NB4 (cell line): Measurements from ENCODE around the gene GPATCH4.
"Not testable (repeated sequence)": the region's sequence is repeated elsewhere in the genome, so short reads cannot be mapped to it uniquely, and the experiment has no call there.

Experiments
- DNase-seq: peaks from one replicate; pipeline ENCODE4 v3.0.0; 2010; ENCODE audit warnings: low read depth
- H3K4me3 ChIP-seq: one replicate; pipeline ENCODE4 v1.5.1; 2011; ENCODE audit warnings: mild to moderate bottlenecking, low read depth, low read length, moderate library complexity
- MYC ChIP-seq: IDR thresholded peaks from 2 replicates; pipeline ENCODE4 v1.6.1; 2011; ENCODE audit warnings: low read depth, low read length
- POLR2A ChIP-seq: IDR thresholded peaks from 2 replicates; pipeline ENCODE4 v1.6.1; 2011; ENCODE audit warnings: mild to moderate bottlenecking; ENCODE audit not compliant: insufficient read length; ENCODE audit errors: extremely low read depth
- TF ChIP-seq, protein P1 (sequence below): IDR thresholded peaks from one replicate; pipeline ENCODE4 v1.5.1; 2012; ENCODE audit warnings: low read depth, low read length
- TF ChIP-seq, protein P2 (sequence below): IDR thresholded peaks from 2 replicates; pipeline ENCODE4 v1.6.1; 2011; ENCODE audit warnings: low read depth, low read length

GPATCH4 gene

DNA sequence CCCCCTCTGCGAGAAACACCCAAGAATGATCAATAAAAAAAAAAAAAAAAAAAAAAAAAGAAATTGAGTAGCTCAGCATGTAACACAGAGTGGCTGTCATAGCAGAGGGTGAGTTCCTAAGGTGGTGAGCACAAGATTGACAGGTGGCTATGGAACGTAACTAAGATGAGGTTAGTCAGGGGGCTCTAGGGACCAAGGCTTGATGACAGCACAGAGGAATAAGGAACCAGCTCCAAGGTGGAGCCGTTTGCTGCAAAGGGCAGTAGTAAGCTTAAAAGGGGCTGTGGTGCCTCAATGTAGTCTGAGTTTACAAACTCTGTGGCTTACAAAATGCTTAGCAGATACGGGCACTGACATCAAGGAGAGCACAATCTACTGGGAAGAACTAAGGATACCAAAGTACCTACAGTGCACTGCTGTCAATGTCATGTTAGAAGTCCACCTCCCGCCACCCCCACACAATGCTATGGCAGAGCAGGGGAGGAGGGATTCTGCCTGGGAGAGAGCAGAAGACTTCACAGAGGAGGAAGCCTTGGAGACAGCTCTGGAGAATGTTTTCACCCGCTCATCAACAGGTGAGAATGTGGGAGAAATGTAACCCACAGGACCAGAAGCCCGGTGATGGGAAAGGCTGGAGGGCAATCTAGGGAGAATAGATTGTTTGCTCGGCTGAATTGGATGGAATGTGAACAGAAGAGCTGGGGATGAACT lies 42.0 kb downstream of the GPATCH4 start:
- no peak overlapping the region for H3K4me3 ChIP-seq
- DNase-seq = no peak
- no peak for TF ChIP-seq MYC
- no peak for TF ChIP-seq POLR2A
- TF ChIP-seq, protein P1, sequence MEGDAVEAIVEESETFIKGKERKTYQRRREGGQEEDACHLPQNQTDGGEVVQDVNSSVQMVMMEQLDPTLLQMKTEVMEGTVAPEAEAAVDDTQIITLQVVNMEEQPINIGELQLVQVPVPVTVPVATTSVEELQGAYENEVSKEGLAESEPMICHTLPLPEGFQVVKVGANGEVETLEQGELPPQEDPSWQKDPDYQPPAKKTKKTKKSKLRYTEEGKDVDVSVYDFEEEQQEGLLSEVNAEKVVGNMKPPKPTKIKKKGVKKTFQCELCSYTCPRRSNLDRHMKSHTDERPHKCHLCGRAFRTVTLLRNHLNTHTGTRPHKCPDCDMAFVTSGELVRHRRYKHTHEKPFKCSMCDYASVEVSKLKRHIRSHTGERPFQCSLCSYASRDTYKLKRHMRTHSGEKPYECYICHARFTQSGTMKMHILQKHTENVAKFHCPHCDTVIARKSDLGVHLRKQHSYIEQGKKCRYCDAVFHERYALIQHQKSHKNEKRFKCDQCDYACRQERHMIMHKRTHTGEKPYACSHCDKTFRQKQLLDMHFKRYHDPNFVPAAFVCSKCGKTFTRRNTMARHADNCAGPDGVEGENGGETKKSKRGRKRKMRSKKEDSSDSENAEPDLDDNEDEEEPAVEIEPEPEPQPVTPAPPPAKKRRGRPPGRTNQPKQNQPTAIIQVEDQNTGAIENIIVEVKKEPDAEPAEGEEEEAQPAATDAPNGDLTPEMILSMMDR = no peak
- TF ChIP-seq, protein P2, sequence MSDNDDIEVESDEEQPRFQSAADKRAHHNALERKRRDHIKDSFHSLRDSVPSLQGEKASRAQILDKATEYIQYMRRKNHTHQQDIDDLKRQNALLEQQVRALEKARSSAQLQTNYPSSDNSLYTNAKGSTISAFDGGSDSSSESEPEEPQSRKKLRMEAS = no peak

DNA sequence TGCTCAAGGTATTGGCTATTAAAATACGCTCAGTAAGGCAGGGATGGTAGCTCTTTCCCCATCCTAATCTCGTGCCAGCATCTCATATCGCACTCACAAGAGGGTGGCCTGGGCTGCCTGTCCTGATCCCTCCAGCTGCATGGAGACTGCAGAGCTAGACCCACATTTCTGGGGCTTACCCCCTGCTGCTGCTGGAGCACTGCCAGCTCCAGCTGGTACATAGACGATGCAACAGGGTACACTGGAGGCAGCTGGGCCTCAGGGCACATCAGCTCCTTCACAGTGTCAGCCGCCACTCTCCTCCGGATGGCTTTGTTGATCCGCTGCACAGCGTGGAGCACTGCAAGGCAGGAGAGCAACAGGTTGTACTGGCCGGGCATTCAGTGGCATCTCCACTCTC lies 44.9 kb downstream of the GPATCH4 start:
- TF ChIP-seq, protein P1 = no peak
- H3K4me3 ChIP-seq = no peak overlapping the region
- DNase-seq = no peak

DNA sequence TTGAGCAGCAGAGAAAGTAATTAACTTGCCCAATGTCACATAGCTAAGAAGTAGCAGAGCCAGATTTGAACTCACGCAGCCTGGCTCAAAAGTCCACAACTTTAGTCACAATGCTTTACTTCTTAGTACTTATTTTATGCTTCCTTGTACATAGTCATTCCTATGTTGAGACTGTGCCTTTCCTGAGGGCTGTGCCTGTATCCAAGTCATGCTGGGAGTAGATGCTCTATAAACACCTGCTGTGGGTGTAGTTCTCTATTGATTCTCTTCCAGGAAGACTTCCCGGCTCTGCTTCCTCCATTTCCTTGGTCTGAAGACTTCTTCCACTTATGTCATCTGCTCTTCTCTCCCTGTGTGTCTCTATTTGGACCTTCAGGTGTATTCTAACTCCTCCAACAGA lies 45.6 kb downstream of the GPATCH4 start:
- H3K4me3 ChIP-seq = no peak overlapping the region
- TF ChIP-seq, protein P2 = no peak
- TF ChIP-seq, protein P1 = no peak
- TF ChIP-seq MYC = no peak
- no peak for TF ChIP-seq POLR2A
- DNase-seq = no peak

DNA sequence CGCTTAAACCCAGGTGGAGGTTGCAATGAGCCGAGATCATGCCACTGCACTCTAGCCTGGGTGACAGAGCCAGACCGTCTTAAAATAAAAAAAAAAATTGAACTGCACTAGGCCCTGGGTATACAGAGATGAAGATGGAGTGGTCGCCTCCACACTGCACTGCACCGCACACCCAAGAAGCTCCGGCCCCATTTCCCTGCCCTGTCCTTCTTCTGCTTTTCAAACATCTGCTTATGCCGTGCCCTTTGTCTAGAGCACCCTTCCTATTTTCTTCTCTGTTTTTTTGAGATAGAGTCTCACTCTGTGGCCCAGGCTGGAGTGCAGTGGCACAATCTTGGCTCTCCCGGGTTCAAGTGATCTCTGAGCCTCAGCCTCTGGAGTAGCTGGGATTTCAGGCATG lies 46.3 kb downstream of the GPATCH4 start:
- DNase-seq = no peak
- TF ChIP-seq POLR2A (no peak), MYC (no peak)
- TF ChIP-seq, protein P1 = no peak
- TF ChIP-seq, protein P2 = no peak
- H3K4me3 ChIP-seq = no peak overlapping the region

DNA sequence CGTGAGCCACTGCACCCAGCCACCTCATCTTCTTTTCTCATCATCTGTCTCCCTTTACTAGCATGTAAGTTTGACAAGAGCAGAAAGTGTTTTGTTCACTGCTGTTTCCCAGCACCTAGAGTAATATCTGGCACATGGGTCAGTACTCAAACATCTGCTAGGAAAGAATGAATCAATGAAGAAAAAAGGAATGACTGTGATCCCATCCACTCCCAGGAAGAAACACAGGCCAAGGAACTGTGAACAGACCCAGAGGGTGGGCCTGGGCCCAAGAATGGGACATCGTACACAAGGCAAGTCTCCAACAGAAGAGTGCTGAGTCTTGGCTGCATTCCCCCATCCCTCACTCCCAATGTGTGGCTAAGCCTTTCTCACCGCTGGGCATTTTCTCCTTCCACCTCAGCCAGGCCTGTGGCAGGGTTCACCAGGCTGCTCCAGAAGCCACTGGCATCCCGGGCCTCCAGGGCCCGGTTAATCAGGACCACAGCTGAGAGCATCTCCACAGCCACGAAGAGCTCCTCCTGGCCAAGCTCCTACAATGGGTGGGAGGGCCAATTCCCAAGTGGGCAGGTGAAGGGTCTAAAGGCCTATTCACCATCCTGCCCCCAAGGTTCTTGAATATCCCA lies 47.3 kb downstream of the GPATCH4 start:
- no peak for DNase-seq
- TF ChIP-seq, protein P2 = no peak
- TF ChIP-seq, protein P1 = no peak
- TF ChIP-seq MYC = no peak
- no peak for TF ChIP-seq POLR2A
- H3K4me3 ChIP-seq = no peak overlapping the region

DNA sequence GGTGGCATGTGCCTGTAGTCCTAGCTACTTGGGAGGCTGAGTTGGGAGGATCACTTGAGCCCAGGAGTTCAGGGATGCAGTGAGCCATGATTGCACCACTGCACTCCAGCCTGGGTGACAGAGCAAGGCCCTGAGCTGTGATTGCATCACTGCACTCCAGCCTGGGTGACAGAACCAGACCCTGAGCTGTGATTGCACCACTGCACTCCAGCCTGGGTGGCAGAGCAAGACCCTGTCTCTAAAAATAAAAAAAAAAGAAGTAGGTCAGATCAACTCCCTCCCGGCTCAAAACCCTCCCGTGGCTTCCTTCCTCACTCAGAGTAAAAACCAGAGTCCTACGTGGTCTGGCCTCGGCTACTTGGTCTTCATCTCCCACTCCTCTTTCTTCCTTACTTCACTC lies 48.3 kb downstream of the GPATCH4 start:
- not testable (repeated sequence) for H3K4me3 ChIP-seq
- DNase-seq = peak; percentile 88
